ENCODE data around the gene MMP14. TPM values are rescaled to one million over a fixed set of nuclear protein-coding genes. Genes with fewer than 3 reads are reported as not detected.
"Not testable (repeated sequence)": the region's sequence is repeated elsewhere in the genome, so short reads cannot be mapped to it uniquely, and the experiment has no call there.

MMP14 gene
- polyA plus RNA-seq, 4 donors: 137 to 349 (median 150) TPM

DNA sequence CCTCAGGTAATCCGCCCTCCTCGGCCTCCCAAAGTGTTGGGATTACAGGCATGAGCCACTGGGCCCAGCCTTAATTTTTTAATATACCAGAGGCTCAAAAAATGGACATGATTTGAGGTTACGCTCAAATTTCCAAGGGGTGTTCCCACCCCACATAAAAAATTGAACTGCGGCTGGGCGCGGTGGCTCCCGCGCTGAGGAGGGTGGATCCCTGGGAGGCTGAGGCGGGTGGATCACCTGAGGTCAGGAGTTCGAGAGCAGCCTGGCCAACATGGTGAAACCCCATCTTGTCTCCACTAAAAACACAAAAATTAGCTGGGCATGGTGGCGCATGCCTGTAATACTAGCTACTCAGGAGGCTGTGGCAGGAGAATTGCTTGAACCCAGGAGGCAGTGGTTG is 17.9 kb downstream of the MMP14 start:
- not testable (repeated sequence) for DNase-seq (ENCODE audit: low read depth in 4 of 4, low spot score in 3 of 4)

DNA sequence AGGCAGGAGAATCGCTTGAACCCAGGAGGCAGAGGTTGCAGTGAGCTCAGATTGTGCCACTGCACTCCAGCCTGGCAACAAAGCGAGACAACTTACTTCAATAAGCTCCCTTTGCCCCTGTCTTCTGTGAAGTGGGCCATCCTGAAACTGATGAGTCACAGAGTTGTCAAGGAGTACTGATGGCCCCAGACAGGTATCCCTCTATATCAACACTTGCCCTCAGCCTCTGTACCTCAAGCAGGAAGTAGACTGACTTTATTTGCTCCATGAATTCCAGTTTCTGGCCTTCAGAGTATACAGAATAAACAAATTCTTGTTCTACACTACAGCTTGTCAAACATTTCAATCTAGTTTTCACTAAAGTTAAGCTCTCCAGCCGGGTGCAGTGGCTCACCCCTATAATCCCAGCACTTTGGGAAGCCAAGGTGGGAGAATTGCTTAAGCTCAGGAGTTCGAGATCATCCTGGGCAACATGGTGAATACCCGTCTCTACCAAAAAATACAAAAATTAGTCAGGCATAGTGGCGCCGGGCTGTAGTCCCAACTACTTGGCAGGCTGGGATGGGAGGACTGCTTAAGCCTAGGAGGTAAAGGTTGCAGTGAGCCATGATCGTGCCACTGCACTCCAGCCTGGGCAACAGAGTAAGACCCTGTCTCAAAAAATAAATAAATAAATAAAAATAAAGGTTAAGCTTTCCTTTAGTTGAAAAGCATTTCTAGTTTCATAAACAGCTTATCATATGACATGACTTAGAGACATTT is 18.8 kb downstream of the MMP14 start:
- DNase-seq (ENCODE audit: low read depth in 4 of 4, low spot score in 3 of 4): no peak

DNA sequence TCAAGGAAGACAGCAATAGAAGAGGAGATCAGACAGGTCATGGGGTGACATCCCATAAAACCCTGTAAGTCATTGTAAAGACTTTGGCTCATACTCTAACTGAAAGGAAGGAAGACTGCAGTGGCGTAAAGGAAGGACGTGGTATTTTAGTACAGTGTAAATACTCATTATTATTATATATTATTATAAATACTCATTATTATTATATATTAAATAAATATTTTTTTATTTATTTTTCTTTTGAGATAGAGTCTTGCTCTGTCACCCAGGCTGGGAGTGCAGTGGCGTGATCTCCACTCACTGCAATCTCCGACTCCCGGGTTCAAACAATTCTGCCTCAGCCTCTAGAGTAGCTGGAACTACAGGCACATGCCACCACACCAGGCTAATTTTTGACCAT is 20.0 kb downstream of the MMP14 start:
- DNase-seq (ENCODE audit: low read depth in 4 of 4, low spot score in 3 of 4): no peak

DNA sequence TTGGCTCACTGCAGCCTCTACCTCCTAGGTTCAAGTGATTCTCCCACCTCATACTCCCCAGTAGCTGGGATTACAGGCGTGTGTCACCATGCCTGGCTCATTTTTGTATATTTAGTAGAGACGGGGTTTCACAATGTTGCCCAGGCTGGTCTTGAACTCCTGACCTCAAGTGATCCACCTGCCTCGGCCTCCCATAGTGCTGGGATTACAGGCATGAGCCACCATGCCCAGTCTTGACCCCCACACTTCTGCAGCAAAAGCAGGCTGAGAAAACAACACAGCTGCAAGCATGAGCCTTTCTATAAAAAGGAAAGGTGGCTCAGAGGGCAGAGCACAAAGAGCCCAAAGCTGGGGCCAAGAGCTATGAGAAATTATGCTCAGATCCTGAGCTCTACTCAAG is 24.0 kb downstream of the MMP14 start:
- not testable (repeated sequence) for DNase-seq (ENCODE audit: low read depth in 4 of 4, low spot score in 3 of 4)

DNA sequence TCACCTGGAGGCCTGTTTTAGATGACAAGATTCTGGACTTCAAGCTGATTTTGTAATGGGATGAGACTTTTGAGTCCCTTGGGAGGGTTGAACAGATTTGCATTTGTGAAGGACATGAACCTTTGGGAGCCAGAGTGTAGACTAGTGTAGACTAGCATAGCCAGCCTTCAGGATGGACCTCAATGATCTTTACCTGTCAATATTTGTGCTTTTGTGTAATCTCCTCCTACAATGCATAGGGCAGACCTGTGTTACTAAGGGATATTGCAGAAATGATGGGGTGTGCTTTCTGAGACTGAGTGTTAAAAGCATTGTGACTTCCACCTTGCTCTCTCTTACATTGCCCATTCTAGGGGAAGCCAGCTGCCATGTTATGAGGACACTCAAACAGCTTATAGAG is 25.3 kb downstream of the MMP14 start:
- no peak for DNase-seq (ENCODE audit: low read depth in 4 of 4, low spot score in 3 of 4)

DNA sequence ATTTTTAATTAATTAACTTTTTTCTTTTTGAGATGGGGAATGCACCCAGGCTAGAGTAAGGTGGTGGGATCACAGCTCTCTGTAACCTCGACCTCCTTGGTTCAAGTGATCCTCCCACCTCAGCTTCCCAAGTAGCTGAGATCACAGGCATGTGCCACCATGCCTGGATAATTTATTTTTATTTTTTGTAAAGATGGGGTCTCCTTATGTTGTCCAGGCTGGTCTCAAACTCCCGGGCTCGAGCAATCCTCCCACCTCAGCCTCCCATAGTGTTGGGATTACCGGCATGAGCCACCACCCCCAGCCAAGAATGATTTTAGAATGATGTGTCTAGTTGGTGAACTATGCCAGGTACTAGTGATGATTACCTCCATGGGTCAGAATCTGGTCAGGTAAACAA is 28.6 kb downstream of the MMP14 start:
- DNase-seq (ENCODE audit: low read depth in 4 of 4, low spot score in 3 of 4): no peak

DNA sequence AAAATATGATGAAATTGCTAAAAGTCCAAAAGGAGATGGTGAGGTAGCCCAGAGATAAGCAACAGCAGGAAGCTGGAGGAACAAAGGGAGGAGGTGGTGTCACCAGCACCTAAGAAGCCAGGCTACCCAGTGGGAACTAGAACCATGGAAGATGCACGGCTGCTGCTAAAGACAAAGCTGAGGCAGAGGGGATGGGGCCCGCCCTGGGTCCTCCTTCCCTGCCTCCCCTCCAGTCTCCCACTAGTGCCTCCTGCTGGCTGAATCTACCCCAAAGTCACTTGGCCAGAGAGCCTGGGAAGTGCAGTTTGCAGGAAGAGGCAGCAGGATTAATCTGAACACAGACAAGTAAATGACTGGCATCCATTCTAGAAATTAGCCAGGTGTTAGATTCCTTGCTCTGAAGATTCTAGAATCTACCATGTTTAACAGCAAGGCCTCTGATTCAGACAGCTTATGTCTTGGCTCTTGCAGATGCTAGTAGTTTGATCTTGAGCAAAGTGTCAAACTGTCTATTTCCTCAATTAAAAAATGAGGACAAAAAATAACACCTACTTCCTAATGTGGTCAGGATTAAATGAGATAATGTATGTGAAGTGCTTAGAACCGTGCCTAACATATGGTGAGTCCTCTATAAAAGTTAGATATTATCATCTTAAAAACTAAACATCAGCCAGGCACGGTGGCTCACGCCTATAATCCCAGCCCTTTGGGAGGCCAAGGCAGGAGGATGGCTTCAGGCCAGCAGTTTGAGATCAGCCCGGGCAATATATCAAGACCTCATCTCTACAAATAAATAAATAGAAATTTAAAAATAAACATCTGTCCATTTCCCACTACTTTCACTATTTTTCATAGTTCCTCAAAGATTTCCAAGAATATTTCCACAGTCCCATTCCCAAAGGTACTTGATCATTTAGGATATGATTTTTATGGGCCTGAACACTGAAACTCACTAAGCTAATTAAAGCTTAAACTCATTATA is 29.3 kb downstream of the MMP14 start:
- no peak for DNase-seq (ENCODE audit: low read depth in 4 of 4, low spot score in 3 of 4)

DNA sequence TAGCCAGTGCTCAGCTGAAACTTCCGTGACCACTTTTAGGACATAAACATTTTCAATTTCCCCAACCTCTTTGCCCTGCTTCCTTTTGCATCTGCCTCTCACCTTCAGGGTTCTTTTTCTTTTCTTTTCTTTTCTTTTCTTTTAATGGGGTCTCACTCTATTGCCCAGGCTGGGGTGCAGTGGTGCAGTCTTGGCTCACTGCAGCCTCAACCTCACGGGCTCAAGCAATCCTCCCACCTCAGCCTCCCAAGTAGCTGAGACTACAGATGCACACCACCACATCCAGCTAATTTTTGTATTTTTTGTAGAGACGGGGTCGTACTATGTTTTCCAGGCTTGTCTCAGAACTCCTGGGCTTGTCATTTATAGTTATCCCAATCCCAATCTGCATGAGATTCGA is 30.5 kb downstream of the MMP14 start:
- DNase-seq (ENCODE audit: low read depth in 4 of 4, low spot score in 3 of 4): no peak

DNA sequence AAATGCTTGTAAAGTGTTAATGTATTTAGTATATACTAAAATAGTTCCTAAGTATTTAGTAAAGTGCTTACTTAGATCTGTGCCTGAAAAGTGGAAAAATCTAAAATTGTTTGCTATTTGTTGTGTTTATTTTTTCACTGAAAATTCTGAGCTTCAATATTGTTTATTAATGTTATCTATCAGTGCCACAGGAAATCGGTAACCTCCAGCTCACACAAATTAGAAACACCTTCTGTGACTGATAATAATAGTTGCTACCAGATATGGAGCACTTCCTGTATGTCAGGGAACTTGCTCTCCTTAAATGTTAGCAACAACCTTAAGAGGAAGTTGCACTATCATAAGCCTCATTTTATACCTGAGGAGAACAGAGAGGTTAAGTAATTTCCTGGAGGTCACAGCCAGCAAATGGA is 34.4 kb downstream of the MMP14 start:
- no peak for DNase-seq (ENCODE audit: low read depth in 4 of 4, low spot score in 3 of 4)

DNA sequence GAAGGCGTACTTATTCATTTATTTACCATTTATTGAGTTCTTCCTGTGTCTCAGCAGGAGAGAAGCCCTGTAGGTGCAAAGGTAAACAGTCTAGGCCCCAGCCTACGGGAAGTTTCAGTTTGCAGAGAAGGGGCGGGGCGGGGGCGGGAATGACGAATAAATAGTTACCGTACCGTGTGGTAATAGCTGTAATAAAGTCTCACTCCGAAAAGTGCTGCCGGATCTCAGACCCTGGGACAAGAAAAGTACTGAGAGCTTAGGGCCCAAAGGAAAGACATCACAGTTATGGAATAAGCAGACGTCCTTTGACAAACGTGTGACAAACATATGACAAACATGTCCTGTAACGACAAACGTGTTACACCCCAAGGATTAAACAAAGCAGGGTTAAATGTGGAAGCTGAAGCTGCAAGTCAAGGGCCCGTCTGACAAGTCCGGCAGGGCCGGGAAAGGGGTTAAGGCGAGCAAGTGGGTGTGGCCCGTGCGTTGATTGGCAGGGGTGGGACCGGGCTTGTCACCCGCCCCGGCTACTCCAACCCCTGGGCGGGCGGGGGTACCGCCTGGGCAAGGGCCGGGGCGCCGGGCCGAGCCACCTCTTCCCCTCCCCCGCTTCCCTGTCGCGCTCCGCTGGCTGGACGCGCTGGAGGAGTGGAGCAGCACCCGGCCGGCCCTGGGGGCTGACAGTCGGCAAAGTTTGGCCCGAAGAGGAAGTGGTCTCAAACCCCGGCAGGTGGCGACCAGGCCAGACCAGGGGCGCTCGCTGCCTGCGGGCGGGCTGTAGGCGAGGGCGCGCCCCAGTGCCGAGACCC is 35.0 kb downstream of the MMP14 start, which contains the start of gene LRP10:
Gene LRP10 (plus strand): TSS at position 517 of the 809 bp plus-strand sequence. CDS start 564 bp downstream, outside the sequence.
- DNase-seq (ENCODE audit: low read depth in 4 of 4, low spot score in 3 of 4): peak in 3 of 4 donors; percentile 82 to 87 (median 83)

DNA sequence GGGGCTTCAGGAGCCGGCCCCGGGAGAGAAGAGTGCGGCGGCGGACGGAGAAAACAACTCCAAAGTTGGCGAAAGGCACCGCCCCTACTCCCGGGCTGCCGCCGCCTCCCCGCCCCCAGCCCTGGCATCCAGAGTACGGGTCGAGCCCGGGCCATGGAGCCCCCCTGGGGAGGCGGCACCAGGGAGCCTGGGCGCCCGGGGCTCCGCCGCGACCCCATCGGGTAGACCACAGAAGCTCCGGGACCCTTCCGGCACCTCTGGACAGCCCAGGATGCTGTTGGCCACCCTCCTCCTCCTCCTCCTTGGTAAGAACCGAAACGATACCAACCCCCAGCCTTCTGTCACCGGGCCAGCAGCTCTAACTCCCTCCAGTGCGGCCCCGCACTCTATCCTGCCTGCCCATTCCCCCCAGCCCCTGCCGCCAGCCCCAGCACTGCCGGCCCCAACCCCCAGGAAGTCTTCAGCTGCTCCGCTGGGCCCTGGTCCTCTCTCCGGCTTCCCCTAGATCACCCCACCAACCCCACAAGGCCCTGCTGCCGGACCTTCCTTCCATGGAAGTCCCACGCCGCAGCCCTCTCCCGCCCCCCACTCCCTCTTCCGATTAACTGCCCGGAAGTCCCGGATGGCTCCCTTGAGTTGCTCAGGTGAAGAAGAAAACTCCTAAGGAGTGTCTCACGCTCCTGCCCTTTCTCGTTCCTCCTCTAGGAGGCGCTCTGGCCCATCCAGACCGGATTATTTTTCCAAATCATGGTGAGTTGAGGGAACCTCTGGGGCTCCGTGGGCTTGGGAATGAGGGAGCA is 35.8 kb downstream of the MMP14 start:
- peak in 3 of 4 donors; percentile 80 to 89 (median 84) for DNase-seq (ENCODE audit: low read depth in 4 of 4, low spot score in 3 of 4)

DNA sequence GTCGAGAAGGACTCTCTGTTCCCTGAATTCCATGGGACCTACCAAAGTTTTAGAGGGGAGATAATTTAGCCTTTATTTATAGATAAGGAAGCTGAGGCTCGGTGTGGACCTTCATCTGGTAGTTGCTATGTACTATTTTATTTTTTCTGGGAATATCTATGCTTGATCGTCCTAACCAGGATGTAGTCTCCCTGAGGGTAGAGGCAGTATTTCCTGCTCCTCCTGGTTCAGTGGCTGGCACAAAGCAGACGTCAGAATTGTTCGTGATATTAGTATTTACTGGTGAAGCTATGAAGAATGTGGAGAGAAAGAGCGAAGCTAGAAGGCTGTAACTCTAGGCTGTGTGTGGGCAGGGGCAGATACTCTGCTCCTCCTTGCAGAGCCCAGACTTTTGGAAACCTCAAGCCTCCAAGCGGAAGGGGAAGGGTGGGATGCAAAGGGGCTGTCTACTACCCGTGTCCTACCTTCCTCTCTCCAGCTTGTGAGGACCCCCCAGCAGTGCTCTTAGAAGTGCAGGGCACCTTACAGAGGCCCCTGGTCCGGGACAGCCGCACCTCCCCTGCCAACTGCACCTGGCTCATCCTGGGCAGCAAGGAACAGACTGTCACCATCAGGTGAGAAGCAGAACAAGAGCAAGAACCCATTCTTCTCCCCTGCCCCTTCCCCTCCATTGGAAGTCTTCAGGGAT is 36.6 kb downstream of the MMP14 start:
- DNase-seq (ENCODE audit: low read depth in 4 of 4, low spot score in 3 of 4): no peak

DNA sequence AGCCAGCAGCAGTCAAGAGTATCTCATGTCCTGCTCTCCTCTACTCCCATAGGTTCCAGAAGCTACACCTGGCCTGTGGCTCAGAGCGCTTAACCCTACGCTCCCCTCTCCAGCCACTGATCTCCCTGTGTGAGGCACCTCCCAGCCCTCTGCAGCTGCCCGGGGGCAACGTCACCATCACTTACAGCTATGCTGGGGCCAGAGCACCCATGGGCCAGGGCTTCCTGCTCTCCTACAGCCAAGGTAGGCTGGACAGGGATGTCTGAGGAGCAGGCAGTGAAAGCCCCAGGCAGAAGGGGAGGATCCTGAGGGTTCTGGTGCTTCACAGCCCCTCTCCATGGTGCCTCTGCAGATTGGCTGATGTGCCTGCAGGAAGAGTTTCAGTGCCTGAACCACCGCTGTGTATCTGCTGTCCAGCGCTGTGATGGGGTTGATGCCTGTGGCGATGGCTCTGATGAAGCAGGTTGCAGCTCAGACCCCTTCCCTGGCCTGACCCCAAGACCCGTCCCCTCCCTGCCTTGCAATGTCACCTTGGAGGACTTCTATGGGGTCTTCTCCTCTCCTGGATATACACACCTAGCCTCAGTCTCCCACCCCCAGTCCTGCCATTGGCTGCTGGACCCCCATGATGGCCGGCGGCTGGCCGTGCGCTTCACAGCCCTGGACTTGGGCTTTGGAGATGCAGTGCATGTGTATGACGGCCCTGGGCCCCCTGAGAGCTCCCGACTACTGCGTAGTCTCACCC is 38.8 kb downstream of the MMP14 start:
- DNase-seq (ENCODE audit: low read depth in 4 of 4, low spot score in 3 of 4): no peak

DNA sequence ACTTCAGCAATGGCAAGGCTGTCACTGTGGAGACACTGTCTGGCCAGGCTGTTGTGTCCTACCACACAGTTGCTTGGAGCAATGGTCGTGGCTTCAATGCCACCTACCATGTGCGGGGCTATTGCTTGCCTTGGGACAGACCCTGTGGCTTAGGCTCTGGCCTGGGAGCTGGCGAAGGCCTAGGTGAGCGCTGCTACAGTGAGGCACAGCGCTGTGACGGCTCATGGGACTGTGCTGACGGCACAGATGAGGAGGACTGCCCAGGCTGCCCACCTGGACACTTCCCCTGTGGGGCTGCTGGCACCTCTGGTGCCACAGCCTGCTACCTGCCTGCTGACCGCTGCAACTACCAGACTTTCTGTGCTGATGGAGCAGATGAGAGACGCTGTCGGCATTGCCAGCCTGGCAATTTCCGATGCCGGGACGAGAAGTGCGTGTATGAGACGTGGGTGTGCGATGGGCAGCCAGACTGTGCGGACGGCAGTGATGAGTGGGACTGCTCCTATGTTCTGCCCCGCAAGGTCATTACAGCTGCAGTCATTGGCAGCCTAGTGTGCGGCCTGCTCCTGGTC is 39.4 kb downstream of the MMP14 start:
- no peak for DNase-seq (ENCODE audit: low read depth in 4 of 4, low spot score in 3 of 4)

DNA sequence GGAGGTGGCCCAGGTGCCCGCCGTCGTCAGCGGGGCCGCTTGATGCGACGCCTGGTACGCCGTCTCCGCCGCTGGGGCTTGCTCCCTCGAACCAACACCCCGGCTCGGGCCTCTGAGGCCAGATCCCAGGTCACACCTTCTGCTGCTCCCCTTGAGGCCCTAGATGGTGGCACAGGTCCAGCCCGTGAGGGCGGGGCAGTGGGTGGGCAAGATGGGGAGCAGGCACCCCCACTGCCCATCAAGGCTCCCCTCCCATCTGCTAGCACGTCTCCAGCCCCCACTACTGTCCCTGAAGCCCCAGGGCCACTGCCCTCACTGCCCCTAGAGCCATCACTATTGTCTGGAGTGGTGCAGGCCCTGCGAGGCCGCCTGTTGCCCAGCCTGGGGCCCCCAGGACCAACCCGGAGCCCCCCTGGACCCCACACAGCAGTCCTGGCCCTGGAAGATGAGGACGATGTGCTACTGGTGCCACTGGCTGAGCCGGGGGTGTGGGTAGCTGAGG is 40.7 kb downstream of the MMP14 start:
- DNase-seq (ENCODE audit: low read depth in 4 of 4, low spot score in 3 of 4): no peak

DNA sequence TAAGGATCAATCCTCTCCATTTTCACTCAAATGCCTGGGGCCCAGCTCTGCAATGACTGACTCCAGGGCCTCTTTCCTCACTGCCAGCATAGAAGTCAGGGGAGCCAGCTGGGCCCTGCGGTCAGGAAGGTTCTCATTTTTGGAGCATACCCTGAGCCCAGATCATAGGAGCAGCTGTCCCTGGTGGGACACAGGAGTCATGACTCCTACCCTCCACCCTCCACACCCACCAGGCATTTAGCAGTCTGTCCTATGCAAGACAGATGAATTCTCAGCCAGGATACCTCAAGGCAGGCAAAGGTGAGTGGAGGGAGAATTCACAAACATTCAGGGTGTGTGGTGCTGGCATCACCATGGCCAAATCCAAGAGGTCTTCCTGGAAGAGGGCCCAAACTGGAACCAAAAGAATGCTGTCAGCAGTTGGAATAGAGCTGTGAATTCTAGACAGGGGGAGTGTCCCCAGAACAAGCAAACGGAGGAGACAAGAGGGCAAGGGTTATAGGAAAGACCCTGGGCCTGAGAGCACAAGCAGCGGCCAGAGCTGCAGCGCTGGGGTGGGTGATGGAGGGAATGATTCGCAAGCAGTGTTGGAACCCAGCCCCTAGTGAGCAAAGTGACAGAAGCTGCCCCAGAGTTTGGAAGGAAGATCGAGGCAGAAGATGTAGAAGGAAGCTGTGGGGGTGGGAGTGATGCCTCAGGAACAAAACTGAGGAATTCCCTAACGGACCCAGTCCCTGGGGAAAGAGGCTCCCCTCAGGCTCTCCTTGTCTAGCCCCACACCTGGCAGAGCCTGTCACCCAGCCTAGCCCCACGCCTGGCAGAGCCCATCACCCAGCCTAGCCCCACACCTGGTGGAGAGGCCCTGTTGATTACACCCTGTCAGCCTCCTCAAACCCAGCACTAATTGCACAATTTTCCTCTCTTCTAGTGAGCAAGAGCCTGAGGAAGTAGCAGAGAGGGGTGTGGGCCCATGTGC is 42.2 kb downstream of the MMP14 start:
- no peak for DNase-seq (ENCODE audit: low read depth in 4 of 4, low spot score in 3 of 4)

DNA sequence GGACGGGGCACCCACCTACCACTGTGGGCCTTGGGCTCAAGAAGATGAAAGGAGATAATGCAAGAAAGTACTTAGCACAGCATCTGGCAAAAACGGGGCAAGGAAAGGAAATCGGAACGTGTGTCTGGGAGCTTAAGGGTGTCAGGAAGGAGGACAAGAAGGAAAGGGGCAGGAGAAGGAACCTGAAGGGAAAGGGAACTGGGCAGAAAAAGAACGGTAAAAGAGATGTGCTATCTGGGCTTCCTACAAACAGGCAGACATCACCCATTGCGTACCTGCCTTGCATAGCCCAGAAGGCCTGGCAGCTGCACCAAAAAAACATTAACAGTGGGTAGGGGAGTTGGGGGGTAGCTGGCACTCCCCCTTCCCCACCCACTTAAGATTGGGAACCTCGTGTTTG is 45.7 kb downstream of the MMP14 start:
- DNase-seq (ENCODE audit: low read depth in 4 of 4, low spot score in 3 of 4): no peak
